Smooth muscle cell of the pulmonary artery (primary cell): ENCODE data around the gene HTR6. TPM values are rescaled to one million over a fixed set of nuclear protein-coding genes. Genes with fewer than 3 reads are reported as not detected.

Experiments used
- total RNA-seq: library from RNA; depleted of rRNA; stranded (reverse); fragments of >200 nt; gene quantifications from 2 replicates; pipeline ENCODE4 v1.2.3, GENCODE V29; 2014

Gene HTR6
- total RNA-seq = 0.07 TPM in 1 of 2 replicates, not detected in the other

GRCh38 chr1:19664453-19665185, at the start of gene HTR6:
HTR6 (plus strand) TSS chr1:19664875; CDS start chr1:19665754, 879 bp downstream.

GRCh38 chr1:19643602-19644394, 20.9 kb upstream of the HTR6 start, which contains the start of gene NBL1:
NBL1 (plus strand) TSS chr1:19644311; CDS start chr1:19655031, 10,720 bp downstream.

Other genes starting within 250 kb of the HTR6 start
- 143 and 157 TPM in 2 replicates for gene CAPZB, start 179.3 kb upstream of the HTR6 start, total RNA-seq
- 260 and 392 TPM in 2 replicates for gene NBL1, start 20.6 kb upstream of the HTR6 start, total RNA-seq
- gene TMCO4, start 135.0 kb downstream of the HTR6 start, total RNA-seq = 10.5 and 11.3 TPM in 2 replicates
- not detected in 2 replicates for gene RNF186, start 150.4 kb downstream of the HTR6 start, total RNA-seq
- gene OTUD3, start 217.5 kb downstream of the HTR6 start, total RNA-seq = 5.1 and 7.7 TPM in 2 replicates